Measurements from ENCODE around the gene CNOT4. TPM values are rescaled to one million over a fixed set of nuclear protein-coding genes. Genes with fewer than 3 reads are reported as not detected.

CNOT4 gene
- total and polyA plus RNA-seq, 2 of the 8 experiments (the other 6 are each of a cell fraction or from before 2014, with no cell fraction given) = 10.9 to 25.8 TPM

- TF ChIP-seq E2F6 (IDR thresholded peaks at IDR 0.05) (no peak), MAFK (IDR thresholded peaks at IDR 0.05; ENCODE audit: low read depth, low read length) (no peak)
These were observed 10.0 kb upstream of the CNOT4 start (continued) for GRCh38 chr7:135519871-135520270.
